Colonic mucosa (tissue), 4 donors: Measurements from ENCODE around the gene ZNF488. TPM values are rescaled to one million over a fixed set of nuclear protein-coding genes. Genes with fewer than 3 reads are reported as not detected.

ENCODE experiments used
- DNase-seq: peaks from one replicate; pipeline ENCODE4 v3.0.0-alpha.2; 2020
- H3K27ac ChIP-seq: fragments of 200-600 bp; one replicate; pipeline ENCODE4 v1.8.0; 2021
- H3K27me3 ChIP-seq: fragments of 200-600 bp; one replicate; pipeline ENCODE4 v1.8.0; 2021
- H3K36me3 ChIP-seq: fragments of 200-600 bp; one replicate; pipeline ENCODE4 v1.8.0; 2021
- H3K4me1 ChIP-seq: fragments of 200-600 bp; one replicate; pipeline ENCODE4 v1.8.0; 2021; ENCODE audit warnings: mild to moderate bottlenecking
- H3K4me3 ChIP-seq: fragments of 200-600 bp; one replicate; pipeline ENCODE4 v1.8.0; 2021
- H3K9ac ChIP-seq, 2 donors: one replicate each; pipeline ENCODE4 v1.7.0; 2013; ENCODE audit warnings: control low read depth in 2 of 2, low read depth in 2 of 2, low read length in 2 of 2
- H3K9me3 ChIP-seq: fragments of 200-600 bp; one replicate; pipeline ENCODE4 v1.8.0; 2021
- CTCF ChIP-seq: fragments of 200-600 bp; IDR thresholded peaks from one replicate; pipeline ENCODE4 v1.8.0; 2022; ENCODE audit warnings: antibody characterized with exemption, mild to moderate bottlenecking
- intact Hi-C: fragments of 100-400 bp; cut with DNase I; formaldehyde crosslinking; loops from one replicate; pipeline ENCODE4 v1.14.1; 2022
- total RNA-seq, 2 donors: library from RNA; stranded (reverse); fragmentation: NEBNext Ultra II Directional in 1 of 2; extraction: Animal tissue kit (Norgen Biotek cat#: 25700) in 1 of 2; gene quantifications; one replicate each; pipeline ENCODE4 v1.2.1, GENCODE V29; 2021
- donor health status: healthy.
- donor health status: DM: no; HTN: no; CAD: no.
- donor health status: DM: no; HTN: no; CAD: no.

The ZNF488 gene
- total RNA-seq, 2 donors from 2014 or later = 1.3 to 4.1 TPM

- no peaks in the 10 kb centered on the region for H3K4me1 ChIP-seq
- no peak for TF ChIP-seq CTCF
- H3K4me3 ChIP-seq = no peak overlapping the region
- no peak overlapping the region for H3K27ac ChIP-seq
- DNase-seq = no peak
- H3K27me3 ChIP-seq = no peaks in the 10 kb centered on the region
- H3K9me3 ChIP-seq = no peaks in the 10 kb centered on the region
- intact Hi-C loops = no loop called here
- H3K9ac ChIP-seq = no peak overlapping the region
- H3K36me3 ChIP-seq = no peaks in the 10 kb centered on the region
These were observed 24.5 kb upstream of the ZNF488 start for GRCh38 chr10:47408606-47409005.

GRCh38 chr10:47406870-47407691 lies 23.0 kb upstream of the ZNF488 start:
- no peak for DNase-seq
- H3K27me3 ChIP-seq = no peaks in the 10 kb centered on the region
- H3K27ac ChIP-seq = no peak overlapping the region
- H3K36me3 ChIP-seq = no peaks in the 10 kb centered on the region
- no peak for TF ChIP-seq CTCF
- H3K9me3 ChIP-seq = no peaks in the 10 kb centered on the region
- no peak overlapping the region for H3K4me3 ChIP-seq
- H3K4me1 ChIP-seq = no peaks in the 10 kb centered on the region
- intact Hi-C loops = no loop called here
- H3K9ac ChIP-seq = no peak overlapping the region

GRCh38 chr10:47406548-47406869 lies 22.4 kb upstream of the ZNF488 start:
- no peaks in the 10 kb centered on the region for H3K27me3 ChIP-seq
- no peak overlapping the region for H3K4me3 ChIP-seq
- no peaks in the 10 kb centered on the region for H3K36me3 ChIP-seq
- intact Hi-C loops = no loop called here
- H3K27ac ChIP-seq = no peak overlapping the region
- H3K9me3 ChIP-seq = no peaks in the 10 kb centered on the region
- H3K9ac ChIP-seq = no peak overlapping the region
- H3K4me1 ChIP-seq = no peaks in the 10 kb centered on the region
- DNase-seq = no peak
- no peak for TF ChIP-seq CTCF

GRCh38 chr10:47405857-47406547 lies 21.9 kb upstream of the ZNF488 start:
- H3K27me3 ChIP-seq = no peaks in the 10 kb centered on the region
- no peaks in the 10 kb centered on the region for H3K36me3 ChIP-seq
- no peak overlapping the region for H3K27ac ChIP-seq
- H3K9ac ChIP-seq = no peak overlapping the region
- TF ChIP-seq CTCF = no peak
- H3K4me3 ChIP-seq = no peak overlapping the region
- intact Hi-C loops = no loop called here
- no peak for DNase-seq
- no peaks in the 10 kb centered on the region for H3K9me3 ChIP-seq
- H3K4me1 ChIP-seq = no peaks in the 10 kb centered on the region

- H3K27ac ChIP-seq = no peak overlapping the region
These were observed 20.8 kb upstream of the ZNF488 start for GRCh38 chr10:47404937-47405336.

More at GRCh38 chr10:47404937-47405336, 20.8 kb upstream of the ZNF488 start:
- Histone ChIP-seq H3K27me3 (no peaks in the 10 kb centered on the region), H3K36me3 (no peaks in the 10 kb centered on the region), H3K4me1 (no peaks in the 10 kb centered on the region), H3K9ac (no peak overlapping the region), H3K4me3 (no peak overlapping the region), H3K9me3 (no peaks in the 10 kb centered on the region)
- TF ChIP-seq CTCF = no peak
- intact Hi-C loops = no loop called here
- no peak for DNase-seq
